GM18868 (cell line): ENCODE data around the gene DOK4.
"Not testable (repeated sequence)": the region's sequence is repeated elsewhere in the genome, so short reads cannot be mapped to it uniquely, and the experiment has no call there.

ENCODE experiments used
- ATAC-seq: cut with Tn5 transposase; IDR thresholded peaks from one replicate; pipeline ENCODE4 v1.9.1; 2021; ENCODE audit warnings: mild to moderate bottlenecking, moderate library complexity; ENCODE audit not compliant: unreplicated experiment

DOK4 gene

DNA sequence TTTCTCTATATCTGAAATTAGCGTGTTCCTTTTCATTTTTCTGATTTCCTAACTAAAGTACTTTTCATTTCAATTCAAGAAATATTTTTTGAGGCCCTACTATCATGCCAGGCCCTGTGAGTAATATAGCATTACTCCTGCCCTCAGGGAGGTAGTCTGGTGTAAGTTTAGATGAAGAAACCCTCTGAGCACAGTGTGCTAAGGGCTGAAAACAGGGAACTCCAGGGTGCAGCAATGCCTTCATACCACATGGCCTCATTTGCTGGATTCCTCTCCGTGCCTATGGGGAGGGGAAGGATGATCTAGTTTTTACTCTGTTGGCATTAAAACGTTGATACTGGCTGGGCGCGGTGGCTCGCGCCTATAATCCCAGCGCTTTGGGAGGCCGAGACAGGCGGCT lies 34.3 kb downstream of the DOK4 start:
- ATAC-seq = no peak

DNA sequence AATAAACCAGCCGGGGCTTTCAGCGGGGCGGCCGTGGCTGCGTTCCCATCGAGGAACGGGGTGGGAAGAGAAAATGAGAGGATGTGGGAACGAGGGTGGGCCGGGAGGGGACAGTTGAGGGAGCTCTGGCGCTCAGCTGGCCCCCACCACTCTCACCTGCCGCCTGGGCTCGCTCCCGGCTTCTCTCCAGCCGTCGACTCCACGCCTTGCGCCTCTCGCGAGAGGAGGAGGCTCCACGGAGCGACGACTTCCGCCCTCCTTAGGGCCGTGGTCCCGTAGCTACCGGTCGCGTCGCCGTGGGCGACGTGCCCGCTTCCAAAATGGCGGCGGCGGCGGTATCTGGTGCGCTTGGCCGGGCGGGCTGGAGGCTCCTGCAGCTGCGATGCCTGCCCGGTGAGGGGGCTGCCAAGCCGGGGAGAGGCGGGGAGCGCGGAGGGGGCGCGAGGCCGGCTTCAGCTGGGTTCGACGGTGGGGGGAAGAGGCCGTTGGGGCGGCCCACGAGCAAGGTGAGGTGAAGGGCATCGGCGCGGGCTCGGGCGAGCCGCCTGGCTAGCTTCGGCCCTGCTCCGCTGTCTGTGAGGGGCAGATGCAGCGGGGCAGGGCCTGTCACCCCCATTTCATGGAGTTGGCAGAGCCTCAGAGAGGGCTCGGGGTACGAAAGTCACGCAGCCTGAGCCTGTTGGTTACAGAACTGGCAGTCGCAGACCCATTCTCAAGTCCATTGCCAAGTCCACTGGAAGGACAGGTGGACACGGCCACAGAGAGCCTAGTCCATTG lies 38.9 kb downstream of the DOK4 start, which contains the start of the genes CIAPIN1 and COQ9:
CIAPIN1 (minus strand) TSS at position 200 of the 777 bp plus-strand sequence. CDS start 6,457 bp downstream, outside the sequence.
COQ9 (plus strand) TSS at position 294 of the 777 bp plus-strand sequence; CDS start at position 321, 27 bp downstream.
- peak; percentile 99 for ATAC-seq

DNA sequence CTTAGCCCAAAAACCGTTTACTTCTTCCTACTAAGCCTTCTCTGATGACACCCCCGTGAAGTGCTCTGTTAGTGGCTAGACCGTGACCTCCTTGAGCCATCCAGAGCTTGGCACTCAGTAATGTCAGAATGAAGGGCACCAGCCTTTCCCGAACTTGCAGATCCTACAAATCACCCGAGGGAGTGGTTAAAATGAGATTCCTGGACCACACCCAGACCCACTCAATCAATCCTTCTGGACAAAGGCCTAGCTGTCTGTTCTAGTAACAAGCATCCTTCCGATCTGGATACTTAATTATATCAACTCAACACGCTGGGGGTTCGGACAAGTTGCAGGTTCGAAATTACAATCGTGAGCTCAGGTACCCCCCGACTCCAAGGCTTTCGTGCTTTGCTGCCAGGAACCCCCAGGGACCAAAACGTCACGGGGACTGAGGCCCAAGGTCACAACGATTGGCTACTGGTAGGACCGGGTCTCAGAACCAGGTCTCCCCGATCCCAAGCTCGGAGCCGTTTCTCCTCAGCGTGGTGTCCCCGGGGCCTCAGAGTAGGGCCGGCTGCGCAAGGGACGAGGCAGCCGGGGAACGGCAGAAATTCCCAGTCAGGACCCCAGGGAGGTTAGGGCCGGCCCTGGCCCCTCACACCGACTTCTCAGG lies 39.6 kb downstream of the DOK4 start:
- ATAC-seq = peak; percentile 32

DNA sequence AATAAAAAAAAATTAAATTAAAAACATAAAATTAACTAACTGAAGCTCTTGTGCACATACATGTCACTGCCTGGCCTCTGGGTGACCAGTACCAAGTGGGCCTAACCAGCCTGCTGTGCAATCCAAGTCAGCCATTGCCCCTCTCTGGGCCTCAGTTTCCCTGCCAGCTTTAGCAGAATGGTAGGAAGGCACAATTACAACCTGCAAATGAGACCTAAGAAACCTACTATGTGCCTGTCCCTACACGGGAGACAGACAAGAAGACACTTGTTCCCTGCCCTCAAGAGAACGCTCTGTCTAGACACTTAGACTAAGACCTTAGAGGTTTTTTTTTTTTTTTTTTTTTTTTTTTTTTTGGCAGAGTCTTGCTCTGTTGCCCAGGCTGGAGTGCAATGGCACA lies 40.8 kb downstream of the DOK4 start:
- ATAC-seq = no peak

DNA sequence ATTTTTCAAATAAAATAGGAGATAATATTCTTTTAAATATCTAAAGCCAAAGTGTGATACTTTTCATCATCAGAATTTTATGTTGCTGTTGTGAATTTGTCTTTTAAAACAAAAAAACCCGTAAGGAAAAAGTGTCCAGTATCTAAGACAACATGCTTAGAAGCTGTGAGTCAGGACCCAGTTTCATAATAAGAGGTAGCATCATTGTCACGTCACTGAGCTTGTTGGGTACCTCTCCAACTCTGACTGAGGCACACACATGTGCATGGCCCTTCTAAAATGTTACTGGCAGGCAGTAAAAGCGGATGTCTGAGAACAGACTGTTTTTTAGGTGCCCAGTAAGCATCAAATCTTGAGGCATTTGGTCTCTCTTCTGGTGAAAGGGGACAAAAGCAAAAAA lies 41.6 kb downstream of the DOK4 start:
- no peak for ATAC-seq

DNA sequence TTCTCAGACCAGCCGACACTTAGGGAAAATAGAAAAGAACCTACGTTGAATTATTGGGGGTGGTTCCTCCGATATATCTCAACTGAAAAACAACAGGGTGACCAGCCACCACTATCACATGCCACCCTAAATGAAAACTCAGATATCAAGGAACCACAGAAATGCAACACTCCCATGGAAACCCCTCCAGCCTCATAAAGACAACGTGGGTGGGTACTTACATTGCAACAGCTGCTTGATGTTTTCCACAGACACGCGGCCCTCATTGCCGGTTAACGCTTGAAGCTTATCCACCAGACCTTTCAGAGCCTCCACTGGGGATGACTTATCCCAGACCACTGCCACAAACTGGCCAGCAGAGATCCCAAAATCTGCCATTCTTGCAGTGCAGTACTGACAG lies 45.7 kb downstream of the DOK4 start:
- not testable (repeated sequence) for ATAC-seq

DNA sequence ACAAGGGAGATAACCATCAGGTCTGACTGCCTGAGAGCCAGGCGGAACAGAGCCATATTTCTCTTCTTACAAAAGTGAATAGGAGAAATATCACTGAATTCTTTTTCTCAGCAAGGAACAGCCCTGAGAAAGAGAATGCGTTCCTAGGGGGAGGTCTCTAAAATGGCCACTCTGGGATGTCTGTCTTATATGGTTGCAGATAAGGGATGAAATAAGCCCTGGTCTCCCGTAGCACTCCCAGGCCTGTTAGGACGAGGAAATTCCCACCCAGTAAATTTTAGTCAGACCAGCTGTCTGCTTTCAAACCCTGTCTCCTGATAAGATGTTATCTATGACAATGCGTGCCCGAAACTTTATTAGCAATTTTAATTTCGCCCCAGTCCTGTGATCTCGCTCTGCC lies 46.3 kb downstream of the DOK4 start:
- not testable (repeated sequence) for ATAC-seq

DNA sequence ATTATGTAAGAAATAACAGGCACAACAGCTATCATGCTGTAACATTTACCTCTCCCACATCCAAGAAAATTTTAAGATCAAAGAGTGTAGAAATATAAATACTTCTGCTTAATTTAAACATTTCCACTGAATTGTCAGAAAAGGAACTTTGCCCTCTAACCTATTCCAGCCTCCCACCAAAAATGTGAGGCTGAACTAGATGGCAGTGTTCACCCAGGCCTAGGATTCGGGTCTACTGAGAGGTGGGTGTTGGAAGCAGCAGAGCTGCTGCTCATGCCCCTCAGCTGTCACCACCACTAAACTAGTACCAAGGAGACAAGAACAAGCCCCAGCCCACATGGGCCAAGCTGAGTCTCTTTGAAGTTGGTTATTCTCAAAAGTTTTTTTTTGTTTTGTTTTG lies 50.5 kb downstream of the DOK4 start:
- no peak for ATAC-seq

DNA sequence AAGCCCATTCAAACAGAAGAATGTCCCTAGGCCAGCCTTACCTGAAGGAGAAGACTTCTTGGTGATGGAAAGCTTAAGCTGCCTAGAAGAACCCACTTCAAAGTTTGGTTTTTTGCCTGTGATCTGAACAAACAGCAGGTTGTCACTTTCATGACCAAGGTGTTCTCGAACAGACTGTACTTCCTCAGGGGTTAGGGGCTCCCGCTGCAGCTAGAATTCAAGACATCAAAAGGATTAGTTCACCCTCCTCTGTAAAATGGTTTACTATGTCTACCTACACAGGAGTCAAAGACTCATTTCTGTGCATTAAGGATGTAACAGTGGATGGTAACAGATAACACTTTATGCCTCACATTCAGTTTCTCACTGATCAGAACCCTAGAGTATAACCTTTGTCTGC lies 52.3 kb downstream of the DOK4 start:
- ATAC-seq = no peak

DNA sequence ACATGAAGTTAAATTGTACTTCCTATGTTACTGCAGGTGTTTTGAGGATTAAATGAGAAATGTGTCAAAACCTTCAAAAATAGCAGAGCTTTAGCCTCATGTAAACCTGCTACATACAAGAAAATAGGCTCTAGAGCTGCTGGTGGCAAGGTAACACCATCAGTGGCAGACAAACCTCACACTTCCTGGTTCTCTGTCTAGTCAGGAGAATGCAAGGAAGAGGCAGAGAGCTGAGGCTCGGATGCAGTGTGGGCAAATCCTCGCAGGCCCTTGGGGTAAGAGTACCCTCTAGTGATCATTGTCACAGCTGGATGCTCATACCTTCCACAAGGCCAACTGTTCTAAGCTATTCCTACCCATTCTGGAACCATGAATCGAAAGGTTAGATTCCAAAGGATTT lies 53.3 kb downstream of the DOK4 start:
- ATAC-seq = no peak

DNA sequence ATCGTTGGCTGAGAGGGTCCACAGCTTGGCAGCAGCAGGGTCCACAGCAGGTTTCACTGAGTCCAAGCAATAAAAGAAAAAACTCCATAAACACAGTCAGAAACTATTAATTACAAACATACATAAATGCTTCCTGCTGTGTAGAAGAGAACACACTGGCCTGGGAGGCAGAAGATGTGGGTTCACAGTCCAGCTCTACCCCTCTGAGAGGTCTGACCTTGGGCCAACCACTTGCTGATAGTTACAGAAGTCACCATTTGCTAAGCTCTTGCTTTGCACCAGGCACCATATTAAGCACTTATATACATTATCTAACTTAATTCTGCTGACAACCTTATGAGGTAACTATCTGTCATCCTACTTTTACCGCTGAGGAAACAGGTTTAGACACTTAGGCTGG lies 53.8 kb downstream of the DOK4 start:
- no peak for ATAC-seq

DNA sequence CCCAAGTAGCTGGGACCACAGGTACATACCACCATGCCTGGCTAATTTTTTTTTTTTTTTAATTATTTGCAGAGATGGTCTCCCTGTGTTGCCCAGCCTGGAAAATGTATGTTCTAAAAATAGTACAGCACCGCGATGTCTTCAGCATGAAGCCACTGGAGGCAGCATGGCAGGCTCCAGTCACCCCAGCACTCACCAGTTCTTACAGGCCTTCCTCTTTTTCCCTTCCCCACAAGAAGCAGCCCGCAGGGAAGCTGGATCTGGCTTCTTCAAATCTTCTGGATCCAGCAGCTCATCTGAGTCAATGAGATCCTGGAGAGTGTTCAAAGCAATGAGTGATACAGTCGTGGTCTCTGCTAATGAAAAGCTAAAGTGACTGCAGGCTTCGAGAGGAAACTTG lies 55.3 kb downstream of the DOK4 start:
- ATAC-seq = no peak

DNA sequence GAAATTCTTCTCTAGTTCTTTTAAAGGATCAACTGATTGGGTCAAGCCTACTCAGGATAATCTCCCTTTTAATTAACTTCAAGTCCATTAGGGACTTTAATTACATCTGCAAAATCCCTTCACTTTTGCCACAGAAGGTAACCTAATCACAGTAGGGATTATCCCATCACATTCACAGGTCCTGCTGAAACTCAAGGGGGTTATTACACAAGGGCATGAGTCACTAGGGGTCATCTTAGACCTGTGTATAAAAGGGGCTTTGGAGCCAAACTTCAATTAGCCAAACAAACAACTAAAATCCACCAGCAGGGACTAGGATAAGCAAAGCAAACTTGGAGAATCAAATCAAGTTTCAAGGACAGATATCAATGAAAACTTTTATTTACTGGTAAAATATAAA lies 58.5 kb downstream of the DOK4 start:
- ATAC-seq = no peak

DNA sequence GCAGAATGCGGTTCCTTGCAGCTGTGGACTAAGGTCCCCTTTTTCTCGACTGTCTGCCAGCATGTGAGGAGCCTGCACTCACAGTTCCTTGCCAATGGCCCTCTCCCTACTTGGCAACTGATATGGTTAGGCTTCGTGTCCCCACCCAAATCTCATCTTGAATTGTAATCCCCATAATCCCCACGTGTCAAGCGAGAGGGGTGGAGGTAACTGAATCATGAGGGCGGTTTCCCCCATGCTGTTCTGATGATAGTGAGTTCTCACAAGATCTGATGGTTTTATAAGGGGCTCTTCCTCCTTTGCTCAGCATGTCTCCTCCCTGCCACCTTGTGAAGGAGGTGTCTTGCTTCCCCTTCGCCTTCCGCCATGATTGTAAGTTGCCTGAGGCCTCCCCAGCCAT lies 59.0 kb downstream of the DOK4 start:
- no peak for ATAC-seq

DNA sequence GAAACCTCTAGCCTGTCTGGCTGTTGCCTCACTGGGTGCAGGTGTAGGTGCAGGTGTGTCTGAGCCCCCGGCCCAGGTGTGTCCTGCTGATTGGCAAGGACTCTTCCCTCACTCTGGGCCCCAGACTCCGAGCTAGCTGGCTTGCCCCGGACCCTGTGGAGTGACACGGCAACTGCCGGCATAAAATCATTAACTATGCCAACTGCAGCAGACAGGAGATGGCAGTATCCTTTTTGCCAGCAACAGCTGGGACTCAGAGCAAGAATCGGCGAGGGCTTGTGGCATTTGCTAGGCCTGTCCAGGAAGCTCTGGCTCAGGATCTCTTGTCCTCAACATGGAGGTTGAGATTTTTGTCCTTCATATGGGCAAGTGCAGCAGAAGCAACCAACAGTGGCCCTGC lies 59.9 kb downstream of the DOK4 start:
- ATAC-seq = no peak

DNA sequence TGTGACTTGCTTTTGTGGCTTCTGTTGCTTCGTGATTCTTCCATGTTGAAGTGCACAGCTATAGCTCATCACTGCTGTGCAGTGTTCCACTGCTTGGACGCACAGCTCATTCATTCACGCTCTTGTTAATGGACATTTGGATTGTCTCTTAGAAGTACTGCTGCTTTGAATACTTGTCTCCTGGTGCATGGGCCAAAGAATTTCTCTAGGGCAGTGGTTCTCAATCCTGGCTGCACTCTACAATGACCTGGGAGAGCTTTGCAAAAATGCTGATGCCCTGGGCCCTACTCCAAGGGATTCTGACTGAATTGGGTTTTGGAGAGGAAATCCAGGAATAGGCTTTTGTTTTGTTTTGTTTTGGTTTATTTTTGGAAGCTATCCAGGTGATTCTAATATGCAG lies 61.7 kb downstream of the DOK4 start:
- no peak for ATAC-seq

DNA sequence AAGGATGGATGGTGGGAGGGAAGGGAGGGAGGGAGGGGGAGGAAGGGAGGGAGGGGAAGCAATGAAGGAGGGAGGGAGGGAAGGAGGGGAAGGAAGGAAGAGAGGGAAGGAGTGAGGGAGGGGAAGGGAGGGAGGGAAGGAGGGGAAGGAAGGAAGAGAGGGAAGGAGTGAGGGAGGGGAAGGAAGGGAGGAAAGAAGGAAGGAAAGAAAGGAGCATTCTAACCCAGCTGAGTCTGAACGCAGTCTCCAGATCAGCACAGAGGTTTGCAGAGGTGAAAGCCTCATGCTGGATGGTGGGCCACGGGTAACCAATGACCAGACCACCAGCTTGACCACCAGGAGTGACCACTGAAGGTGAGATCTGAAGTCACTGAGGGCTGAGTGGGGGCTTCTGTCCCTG lies 63.1 kb downstream of the DOK4 start:
- ATAC-seq = no peak

DNA sequence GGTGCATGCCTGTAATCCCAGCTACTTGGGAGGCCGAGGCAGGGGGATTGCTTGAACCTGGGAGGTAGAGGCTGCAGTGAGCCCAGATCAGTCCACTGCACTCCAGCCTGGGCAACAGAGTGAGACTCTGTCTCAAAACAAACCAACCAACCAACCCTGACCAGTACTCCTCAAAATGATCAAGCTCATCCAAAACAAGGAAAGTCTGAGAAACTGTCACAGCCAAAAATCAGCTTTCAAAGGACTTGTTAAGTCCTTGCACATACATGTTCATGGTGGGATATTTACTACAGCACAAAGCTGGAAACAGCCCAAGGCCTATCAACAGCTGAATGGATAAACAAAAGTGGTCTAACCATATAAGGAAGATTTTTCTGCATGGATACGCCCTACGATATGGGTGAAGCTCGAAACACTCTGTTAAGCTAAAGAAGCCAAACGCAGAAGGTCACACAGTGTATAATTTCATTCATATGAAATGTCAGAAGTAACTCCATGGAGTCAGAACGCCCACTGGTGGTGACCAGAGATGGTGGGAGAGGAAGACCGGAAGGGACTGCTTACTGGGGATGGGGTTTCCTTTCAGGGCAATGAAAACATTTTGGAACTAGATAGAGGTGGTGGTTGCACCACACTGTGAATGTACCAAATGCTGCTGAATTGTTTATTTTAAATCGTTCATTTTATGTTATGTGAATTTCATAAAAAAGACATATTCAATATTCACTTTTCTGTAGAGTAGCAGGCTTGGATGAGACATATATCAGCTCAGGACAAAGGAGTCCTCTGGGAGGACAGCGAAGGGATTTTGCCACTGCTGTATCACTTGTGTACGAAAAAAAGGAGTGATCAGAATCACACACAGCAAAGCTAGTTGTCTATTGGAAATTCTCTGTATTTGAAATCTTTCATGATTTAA lies 64.0 kb downstream of the DOK4 start:
- ATAC-seq = no peak
